GM21381 (cell line): Measurements from ENCODE around the gene MIF4GD.
"Not testable (repeated sequence)": the region's sequence is repeated elsewhere in the genome, so short reads cannot be mapped to it uniquely, and the experiment has no call there.

ENCODE experiments used
- ATAC-seq: cut with Tn5 transposase; IDR thresholded peaks from one replicate; pipeline ENCODE4 v1.9.1; 2021; ENCODE audit warnings: mild to moderate bottlenecking, moderate library complexity; ENCODE audit not compliant: unreplicated experiment

MIF4GD gene

DNA sequence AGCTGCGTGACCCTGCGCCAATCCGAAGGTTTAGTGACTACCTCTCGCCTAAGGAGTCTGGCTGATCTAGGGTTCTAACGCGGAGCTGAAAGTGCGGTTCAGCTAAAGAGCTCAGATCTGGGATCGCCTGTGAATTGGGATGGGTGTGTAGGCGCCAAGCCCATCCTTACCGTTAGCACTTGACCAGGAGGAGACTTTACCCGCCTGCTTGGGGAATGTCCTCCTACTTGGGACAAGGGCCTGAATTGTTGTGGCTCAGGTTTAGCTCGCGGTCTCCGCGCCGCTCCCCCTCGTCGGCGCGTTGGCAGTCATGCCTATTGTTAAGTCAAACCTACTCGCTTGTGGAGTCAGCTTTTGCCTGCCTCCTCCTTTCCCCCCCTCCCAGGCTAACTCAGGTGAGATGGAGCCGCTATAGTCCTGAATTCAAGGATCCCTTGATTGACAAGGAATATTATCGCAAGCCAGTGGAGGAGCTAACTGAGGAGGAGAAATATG, 8.9 kb downstream of the MIF4GD start:
- no peak for ATAC-seq

DNA sequence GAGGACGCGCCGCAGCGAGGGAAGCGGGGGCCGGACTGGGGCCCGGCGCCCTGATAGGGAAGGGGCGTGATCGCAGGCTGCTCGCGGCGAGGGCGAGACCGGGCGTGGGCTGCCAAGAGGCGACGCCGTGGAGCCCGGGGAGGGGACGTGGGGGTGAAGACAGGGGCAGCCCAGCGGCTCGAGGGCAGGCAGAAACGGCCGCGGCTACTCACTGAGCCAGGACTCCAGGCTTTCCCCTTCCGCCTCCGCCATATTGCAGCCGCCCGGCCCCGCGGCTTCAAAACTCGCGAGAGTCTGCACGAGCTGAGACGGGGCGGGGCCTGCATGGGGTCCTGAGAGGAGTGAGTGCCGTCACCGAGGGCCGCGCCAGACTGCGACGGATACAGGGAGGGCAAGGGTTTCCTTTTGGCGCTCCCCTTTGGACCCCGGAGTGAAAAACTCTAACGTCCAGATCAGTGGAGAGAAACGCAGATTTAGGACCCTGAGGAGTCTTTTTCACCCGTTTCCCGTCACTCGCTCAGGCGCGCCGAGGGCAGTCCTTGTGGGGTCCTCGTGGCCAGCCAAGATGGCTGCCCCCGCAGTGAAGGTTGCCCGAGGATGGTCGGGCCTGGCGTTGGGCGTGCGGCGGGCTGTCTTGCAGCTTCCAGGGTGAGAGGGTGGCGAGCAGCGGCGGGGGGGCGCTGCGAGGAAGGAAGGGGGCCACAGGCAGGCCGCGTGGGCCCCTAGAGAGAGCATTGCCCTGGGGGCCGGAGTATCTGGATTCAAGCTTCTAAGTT, 9.5 kb downstream of the MIF4GD start, which contains the start of the genes GGA3 and MRPS7:
Gene GGA3, minus strand, starts transcription at position 271 of the 776 bp plus-strand sequence. Its CDS starts 19 bp downstream, at position 252.
Gene MRPS7, plus strand, starts transcription at position 544 of the 776 bp plus-strand sequence. Its CDS starts 22 bp downstream, at position 566.
- peak; percentile 93 for ATAC-seq

DNA sequence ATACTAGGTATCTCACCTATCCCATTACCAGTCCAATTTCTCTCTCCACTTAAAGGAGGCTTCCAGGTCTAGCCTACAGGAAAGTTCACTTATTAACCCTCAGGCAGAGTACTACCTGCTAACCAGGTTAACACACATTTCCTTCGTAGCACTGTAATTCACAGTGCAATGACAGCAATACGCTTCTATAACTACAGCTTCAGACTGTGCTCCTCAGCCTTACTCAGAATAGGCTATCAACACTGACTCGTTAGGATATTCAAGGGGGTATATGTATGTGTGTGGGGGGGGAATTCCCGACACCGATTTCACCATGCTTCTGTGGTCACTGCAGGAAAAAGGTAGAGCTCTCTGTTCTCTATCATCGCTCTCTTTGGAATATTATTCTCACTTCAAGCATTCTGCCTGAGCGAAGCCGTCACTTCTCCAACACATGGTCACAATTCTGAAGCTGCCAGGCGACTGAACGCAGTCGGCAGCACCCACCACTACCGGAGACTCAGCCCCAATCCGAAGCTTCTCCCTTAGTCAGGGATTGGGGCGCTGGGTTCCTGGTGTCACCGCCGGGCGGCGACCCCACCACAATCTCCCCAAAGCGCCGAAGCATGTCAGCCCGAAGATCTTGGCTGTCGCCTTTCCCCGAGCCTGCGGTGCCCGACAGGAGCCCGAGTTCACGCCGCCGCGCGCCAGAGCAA, 10.2 kb downstream of the MIF4GD start:
- no peak for ATAC-seq

DNA sequence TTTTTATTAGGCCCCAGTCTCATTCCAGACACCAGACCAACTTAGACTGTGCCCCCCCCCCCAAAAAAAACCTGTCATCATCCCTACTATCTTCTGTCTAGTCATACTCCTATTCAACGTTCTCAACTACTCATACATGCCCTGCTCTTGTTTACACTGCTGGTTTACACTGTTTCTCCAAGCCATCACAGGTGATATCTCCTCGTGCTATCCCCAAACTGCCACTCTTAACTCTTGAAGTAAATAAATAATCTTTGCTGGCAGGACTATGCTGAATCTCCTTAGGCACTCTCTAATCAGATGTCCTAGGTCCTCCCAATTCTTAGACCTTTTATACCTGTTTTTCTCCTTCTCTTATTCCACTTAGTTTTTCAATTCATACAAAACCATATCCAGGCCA, 13.8 kb downstream of the MIF4GD start:
- not testable (repeated sequence) for ATAC-seq

DNA sequence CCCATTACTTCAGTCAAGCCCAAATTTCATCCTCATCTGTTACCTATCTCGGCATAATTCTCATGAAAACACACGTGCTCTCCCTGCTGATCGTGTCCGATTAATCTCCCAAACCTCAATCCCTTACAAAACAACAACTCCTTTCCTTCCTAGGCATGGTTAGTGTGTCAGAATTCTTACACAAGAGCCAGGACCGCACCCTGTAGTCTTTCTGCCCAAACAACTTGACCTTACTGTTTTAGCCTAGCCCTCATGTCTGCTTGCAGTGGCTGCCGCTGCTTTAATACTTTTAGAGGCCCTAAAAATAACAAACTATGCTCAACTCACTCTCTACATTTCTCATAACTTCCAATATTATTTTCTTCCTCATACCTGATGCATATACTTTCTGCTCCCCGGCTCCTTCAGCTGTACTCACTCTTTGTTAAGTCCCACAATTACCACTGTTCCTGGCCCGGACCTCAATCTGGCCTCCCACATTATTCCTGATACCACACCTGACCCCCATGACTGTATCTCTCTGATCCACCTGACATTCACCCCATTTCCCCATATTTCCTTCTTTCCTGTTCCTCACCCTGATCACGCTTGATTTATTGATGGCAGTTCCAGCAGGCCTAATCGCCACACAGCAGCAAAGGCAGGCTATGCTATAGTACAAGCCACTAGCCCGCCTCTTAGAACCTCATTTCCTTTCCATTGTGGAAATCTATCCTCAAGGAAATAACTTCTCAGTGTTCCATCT, 14.9 kb downstream of the MIF4GD start:
- ATAC-seq = not testable (repeated sequence)

DNA sequence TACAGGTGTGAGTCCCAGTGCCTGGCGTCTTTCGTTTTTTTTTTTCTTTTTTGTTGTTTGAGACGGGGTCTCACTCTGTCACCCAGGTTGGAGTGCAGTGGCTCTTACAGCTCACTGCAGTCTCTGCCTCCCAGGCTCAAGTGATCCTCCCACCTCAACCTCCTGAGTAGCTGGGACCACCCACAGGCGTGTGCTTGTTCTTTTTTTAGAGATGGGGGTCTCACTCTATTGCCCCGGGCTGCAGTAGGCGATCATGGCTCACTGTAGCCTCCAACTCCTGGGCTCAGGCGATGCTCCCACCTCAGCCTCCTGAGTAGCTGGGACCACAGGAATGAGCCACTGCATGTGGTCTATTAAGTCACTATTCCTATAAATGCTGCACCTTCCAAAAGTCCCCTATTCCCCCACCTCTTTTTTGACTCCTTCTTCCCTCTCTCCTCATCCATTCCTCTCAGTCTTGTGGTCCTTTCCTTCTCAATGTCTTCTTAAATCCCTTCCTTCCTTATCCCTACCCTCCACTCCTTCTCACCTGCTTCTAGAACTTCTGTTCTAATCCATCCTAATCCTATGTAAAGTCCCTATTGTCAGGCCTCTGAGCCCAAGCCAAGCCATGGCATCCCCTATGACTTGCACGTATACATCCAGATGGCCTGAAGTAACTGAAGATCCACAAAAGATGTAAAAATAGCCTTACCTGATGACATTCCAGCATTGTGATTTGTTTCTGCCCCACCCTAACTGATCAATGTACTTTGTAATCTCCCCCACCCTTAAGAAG, 18.8 kb downstream of the MIF4GD start:
- no peak for ATAC-seq

DNA sequence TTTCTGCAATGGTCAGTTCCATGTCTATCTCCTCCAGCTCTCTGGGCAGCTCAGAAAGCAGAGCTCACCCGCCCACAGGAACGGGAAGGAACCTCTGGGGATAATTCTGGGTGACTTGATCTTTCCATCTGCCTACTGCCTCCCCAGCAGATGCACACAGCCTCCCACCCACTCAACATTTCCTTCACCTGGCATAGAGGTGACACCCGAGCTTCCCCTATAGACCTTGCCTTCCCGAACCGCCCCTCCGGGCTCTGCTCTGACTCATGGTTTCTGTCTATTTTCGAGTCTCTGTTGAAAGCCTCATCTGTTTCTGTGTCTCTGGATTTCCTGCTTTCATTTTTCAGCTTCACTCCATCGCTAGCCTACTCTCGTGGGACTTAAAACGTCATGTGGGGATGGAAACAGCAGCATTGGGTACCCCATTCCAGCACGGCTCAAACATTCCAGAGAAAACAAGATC, 21.0 kb downstream of the MIF4GD start:
- peak; percentile 86 for ATAC-seq

DNA sequence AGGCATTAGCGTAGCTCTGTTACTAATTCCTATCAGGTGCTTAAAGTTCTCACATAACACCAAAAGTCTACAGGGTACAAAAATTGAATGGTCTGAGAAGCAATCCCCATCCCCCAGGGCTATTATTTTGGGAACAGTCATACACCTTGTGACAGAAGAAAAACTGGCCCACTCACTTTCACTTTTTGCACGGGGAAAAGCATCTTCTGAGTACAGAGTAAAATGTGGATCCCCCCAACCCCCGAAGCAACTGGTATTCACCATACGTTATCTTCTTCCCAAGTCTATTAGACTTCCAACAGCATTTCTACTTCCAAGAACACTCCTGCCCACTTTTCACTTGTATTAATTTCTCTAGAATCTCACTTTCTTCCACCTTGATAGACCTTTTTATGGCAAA, 21.5 kb downstream of the MIF4GD start:
- no peak for ATAC-seq

DNA sequence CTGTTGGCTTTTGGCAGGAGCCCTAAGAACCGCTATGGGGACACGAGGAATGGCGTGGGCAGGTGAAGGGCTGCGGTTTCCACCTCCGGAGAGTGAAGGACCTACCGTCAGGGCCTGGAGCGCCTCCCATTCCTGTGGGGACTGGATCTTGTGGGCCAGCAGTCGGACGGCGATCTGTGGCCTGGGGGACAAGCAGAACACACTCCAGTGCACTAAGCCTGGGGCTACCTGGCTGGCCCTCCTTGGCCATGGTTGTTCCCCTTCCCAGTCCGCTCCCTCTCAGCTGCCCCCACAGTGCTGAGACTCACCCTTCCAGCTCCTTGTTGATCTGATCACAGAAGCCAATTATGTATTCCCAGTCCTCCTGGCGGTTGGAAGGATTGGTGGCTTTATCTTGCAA, 24.6 kb downstream of the MIF4GD start:
- no peak for ATAC-seq

DNA sequence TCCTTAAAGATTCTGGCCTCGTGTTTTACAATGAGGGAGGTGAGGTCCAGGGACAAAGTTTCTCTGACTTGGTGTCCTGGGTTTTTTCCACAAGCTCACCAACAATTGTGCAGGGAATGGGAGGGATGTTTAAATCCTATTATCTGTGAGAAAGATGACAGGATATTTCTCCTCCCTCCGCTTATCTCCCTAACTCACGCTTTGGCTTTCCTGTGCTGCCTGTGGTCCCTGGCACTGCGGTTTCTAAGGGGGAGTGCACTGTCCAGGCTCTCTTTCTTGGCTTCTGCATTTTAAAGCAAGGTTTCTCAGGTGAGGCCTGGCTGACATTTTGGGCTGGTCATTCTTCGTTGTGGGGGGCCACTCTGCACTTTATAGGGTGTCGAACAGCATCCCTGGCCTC, 26.0 kb downstream of the MIF4GD start:
- ATAC-seq = no peak

DNA sequence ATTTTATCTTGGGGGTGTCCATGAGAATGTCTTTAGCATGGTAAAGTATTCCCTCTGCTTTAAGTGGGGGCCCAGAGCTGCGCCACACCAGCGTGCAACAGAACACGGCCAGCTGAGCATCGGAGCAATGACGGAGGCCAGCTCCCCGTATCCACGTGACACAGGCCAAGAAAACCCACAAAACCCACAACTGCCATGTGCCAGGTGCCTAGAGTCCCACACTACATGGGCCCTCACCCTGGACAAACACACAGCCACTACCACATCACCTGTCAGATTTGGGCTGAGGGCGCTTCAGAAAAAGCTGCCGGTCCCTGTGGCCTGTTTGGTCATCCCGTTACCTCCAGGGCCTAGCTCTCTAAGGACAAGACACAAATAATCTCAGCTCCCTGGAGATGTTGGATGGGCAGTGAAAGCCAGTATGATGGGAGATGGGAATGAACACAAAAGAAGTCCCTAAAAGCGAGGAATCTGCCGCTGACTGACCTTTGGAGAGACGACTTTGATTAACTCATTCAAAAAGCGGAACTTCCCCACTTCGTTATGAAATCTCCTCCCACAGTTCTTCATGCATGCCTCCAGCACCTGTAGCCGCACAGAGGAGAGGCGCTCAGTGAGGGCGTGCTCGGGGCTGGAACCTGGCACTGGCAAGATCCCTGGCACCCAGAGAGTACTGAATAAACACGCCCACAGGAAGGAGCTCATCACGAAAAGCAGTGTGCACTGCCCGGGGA, 26.7 kb downstream of the MIF4GD start:
- no peak for ATAC-seq

DNA sequence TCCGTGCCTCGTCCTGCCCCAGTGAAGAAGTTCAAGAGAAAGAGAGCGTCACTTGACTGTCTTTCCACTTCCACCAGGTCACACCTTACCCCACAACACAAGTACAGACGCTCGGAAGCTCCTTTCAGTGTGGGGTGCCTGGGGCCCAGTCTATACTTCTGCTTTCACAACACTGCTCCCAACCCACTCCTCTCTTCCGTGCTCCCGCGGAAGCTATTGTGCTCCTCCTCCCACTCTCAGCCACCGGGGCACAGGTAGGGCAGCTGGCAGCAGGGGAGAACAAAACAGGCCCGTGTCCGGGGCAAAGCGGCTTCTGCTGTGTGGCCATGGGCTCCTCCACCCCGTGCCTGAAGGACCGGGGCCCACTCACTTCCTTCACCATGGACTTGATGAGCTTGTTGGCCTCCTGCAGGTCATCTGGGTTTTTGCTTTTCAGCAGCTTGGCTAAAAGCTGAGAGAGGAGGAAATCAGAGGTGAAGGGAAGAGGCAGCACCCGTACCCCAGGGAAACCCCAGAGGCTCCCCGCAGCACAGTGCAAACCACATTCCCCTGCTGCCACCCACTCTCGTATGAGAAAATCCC, 28.5 kb downstream of the MIF4GD start:
- no peak for ATAC-seq

DNA sequence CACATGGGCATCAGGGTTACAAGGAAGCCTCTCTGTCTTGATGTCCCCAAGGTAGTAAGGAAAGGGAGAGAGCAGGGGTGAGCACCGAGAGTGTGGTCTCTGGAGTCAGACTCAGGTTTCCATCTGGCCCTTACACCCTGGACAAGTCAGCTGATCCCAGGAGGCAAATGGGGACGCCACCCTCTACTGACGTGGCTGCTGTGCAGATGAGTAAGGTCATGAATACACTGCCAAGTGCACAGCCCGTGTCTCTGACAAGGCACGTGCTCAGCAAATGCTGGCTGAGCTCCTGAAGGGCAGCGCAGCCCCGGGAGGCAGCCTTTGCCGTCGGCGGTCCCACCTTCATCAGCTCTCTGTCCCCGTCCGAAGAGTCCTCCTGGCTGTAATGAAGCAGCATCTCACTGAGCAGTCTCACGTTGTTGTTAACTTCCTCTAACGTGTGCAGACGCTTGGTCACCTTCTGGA, 29.0 kb downstream of the MIF4GD start:
- ATAC-seq = no peak

DNA sequence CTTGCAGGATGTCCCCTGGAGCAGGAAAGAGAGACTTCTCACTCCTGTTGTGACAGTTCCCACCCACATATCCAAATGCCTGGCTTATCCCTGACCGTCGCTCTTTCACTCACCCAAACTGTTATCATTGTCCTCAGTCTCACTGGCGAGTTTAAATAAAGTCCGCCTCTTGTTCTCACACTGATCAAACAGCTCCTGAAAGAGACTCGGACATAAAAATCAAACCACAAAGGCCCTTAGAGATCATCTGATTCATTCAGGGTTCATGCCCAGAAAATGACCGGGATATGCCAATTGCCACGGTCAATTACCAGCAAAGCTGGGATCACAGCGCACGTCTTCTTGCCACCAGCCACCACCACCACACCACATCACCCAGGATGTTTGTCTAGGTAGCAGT, 29.5 kb downstream of the MIF4GD start:
- ATAC-seq = no peak

DNA sequence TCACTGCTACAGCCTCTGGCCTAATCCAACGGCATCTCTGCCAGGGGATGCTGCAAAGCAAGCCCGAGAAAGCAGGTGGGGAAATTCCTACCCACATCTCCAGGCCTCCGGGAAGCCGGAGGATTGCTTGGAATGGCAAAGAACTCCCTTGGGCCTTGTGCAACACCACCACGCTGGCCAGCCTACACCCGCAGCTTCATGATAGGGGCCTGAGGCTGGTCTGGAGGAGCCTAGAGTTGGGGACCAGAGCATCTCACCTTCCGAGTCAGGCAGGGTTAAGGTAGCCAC, 29.9 kb downstream of the MIF4GD start:
- no peak for ATAC-seq

DNA sequence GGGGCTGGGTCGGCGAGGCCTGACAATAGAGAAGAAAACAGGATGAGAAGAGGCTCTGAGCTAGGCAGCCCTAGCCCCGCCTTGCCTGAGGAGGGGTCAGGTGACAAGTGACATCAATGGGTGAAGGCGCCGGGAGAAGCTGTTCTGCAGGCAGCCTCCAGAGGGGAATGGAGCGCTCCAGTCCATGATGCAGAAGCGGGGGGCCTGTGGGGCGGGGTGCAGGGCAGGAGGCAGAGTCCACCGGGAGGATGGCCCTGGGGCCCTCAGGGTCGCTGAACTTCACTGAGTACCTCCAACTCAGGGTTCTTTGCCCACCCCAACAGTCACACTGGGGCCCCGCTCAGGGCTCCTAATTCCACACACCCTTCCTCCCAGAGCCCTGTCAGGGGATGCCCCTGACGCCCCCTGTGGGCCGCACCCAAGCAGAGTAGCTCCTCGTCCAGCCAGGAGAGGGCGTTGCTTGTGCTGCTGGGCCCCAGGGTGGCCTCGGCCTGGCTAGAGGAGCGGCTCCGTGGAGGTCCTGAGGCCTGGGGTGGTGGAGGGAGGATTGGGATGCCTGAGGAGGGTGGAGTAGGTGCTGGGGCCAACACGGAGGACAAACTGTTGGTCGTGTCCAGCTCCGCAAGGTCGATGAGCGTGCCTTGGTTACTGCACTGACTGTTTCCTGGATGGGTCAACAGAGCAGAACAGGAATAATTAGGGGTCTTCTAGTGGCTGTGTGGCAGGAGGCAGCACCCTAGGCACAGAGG, 30.5 kb downstream of the MIF4GD start:
- ATAC-seq = no peak

DNA sequence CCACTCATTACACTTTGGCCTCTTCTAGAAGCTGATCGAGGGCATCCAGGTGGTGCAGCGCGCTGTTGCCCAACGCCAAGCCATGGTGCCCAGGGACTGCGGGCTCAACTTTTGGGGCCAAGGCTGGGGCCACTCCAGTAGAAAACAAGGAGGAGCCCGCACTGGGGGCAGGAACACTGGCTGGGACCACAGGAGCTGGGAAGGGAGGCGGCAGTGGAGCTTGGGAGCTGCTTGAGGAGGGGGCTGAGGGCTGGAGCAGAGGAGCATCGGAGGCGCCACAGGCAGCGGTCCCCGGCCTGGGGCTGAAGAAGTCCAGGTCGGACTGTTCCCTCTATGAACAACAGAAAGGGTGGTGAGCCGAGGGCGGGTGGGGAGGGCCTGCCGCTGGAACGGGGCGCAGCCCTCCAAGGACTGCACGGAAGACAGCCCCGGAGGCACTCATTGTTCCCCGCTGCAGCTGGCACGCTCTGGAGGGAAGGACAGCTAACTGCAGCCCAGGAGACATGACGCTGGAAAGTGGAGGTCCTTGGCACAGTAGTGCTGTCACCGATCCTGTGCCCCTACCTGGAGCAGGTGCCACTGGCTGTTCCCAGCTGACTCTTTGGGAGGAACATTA, 31.1 kb downstream of the MIF4GD start:
- ATAC-seq = no peak

DNA sequence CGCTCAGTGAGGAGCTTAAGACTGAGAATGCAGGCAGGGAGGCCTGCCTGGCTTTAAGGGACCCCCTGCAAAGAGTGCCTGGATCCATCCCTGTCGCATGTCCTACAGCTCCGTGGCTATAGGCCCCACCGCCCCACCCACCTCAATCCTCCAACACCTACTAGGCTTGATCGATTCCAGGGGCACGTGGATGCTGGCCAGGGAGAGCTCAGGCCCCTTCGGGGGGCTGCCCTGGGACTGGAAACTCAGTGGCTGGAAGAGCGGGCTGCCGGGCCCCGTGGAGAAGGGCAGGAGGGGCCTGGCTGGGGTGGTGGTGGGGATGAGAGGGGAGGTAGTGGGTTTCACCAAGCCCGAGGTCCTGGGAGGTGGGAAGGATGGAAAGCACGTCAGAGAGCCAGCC, 31.8 kb downstream of the MIF4GD start:
- no peak for ATAC-seq
